CD14-positive monocyte (primary cell): ENCODE measurements around the gene F8A1. TPM values are rescaled to one million over a fixed set of nuclear protein-coding genes. Genes with fewer than 3 reads are reported as not detected.
"Not testable (repeated sequence)": the region's sequence is repeated elsewhere in the genome, so short reads cannot be mapped to it uniquely, and the experiment has no call there.

Experiments
- DNase-seq, 3 donors: peaks; one replicate each; pipeline ENCODE4 v3.0.0-alpha.2; 2011 to 2022
- H2AFZ ChIP-seq: 2 replicates; pipeline ENCODE4 v1.6.0; 2012; ENCODE audit warnings: mild to moderate bottlenecking, low read depth, low read length, inconsistent platforms; ENCODE audit not compliant: insufficient read depth, poor library complexity, severe bottlenecking
- H3K27ac ChIP-seq, 2 donors: 1 replicate in 1 of 2; 2 replicates in 1 of 2; pipeline ENCODE4 v1.5.1; 2012 to 2013; ENCODE audit warnings: low read length in 2 of 2, control low read depth in 1 of 2, inconsistent platforms in 1 of 2, low read depth in 1 of 2, mild to moderate bottlenecking in 1 of 2
- H3K27me3 ChIP-seq, 2 donors: one replicate each; pipeline versions ENCODE4 v1.6.0 to v1.6.1; 2011 to 2013; ENCODE audit warnings: low read length in 2 of 2; ENCODE audit not compliant: control insufficient read depth in 2 of 2, insufficient read depth in 2 of 2
- H3K36me3 ChIP-seq, 2 donors: replicated peaks in 1 of 2; 1 replicate in 1 of 2; 2 replicates in 1 of 2; pipeline versions ENCODE4 v1.5.1 to v1.6.1; 2012 to 2013; ENCODE audit warnings: low read length in 2 of 2, control low read depth in 1 of 2, inconsistent platforms in 1 of 2, mild to moderate bottlenecking in 1 of 2; ENCODE audit not compliant: insufficient read depth in 2 of 2, control insufficient read depth in 1 of 2
- H3K4me1 ChIP-seq, 2 donors: 1 replicate in 1 of 2; 2 replicates in 1 of 2; pipeline versions ENCODE4 v1.5.1 to v1.6.1; 2012 to 2013; ENCODE audit warnings: low read length in 2 of 2, control low read depth in 1 of 2, inconsistent platforms in 1 of 2, mild to moderate bottlenecking in 1 of 2, moderate library complexity in 1 of 2; ENCODE audit not compliant: insufficient read depth in 2 of 2, control insufficient read depth in 1 of 2
- H3K4me2 ChIP-seq: replicated peaks from 2 replicates; pipeline ENCODE3; 2012; ENCODE audit warnings: low read length, moderate library complexity, mild to moderate bottlenecking; ENCODE audit not compliant: poor library complexity, severe bottlenecking; ENCODE audit errors: extremely low read depth
- H3K4me3 ChIP-seq, 3 experiments: fragments of 200-600 bp in 1 of 3; sonication (generic) in 1 of 3; replicated peaks in 1 of 3; 1 replicate in 2 of 3; 2 replicates in 1 of 3; pipeline ENCODE4 v1.5.1; 2011 to 2013; ENCODE audit warnings: low read length in 3 of 3, mild to moderate bottlenecking in 3 of 3, control low read depth in 2 of 3, low read depth in 2 of 3, inconsistent platforms in 1 of 3, moderate library complexity in 1 of 3
- H3K79me2 ChIP-seq: 2 replicates; pipeline ENCODE4 v1.6.0; 2012; ENCODE audit warnings: mild to moderate bottlenecking, control low read depth, inconsistent platforms, low read length, moderate library complexity; ENCODE audit not compliant: insufficient read depth
- H3K9ac ChIP-seq: 2 replicates; pipeline ENCODE4 v1.6.0; 2017; ENCODE audit warnings: low read length, mild to moderate bottlenecking; ENCODE audit not compliant: insufficient read depth, poor library complexity, severe bottlenecking
- H3K9me3 ChIP-seq, 2 donors: replicated peaks in 1 of 2; 1 replicate in 1 of 2; 2 replicates in 1 of 2; pipeline versions ENCODE4 v1.5.1 to v1.6.1; 2012 to 2013; ENCODE audit warnings: low read length in 2 of 2, control low read depth in 1 of 2; ENCODE audit not compliant: control insufficient read depth in 1 of 2, insufficient read depth in 1 of 2
- H4K20me1 ChIP-seq: 2 replicates; pipeline ENCODE4 v1.6.0; 2012; ENCODE audit warnings: mild to moderate bottlenecking, low read length, control low read depth, moderate library complexity; ENCODE audit not compliant: insufficient read depth
- H3K27ac Mint-ChIP-seq, 7 donors: one replicate each; pipeline ENCODE4 v1.8.0; 2020; ENCODE audit warnings: mild to moderate bottlenecking in 7 of 7, mixed read lengths in 7 of 7, moderate library complexity in 6 of 7, inconsistent platforms in 2 of 7
- H3K27me3 Mint-ChIP-seq, 3 donors: one replicate each; pipeline ENCODE4 v1.8.0; 2021 to 2022; ENCODE audit warnings: low read depth in 3 of 3, mild to moderate bottlenecking in 3 of 3, mixed read lengths in 3 of 3, moderate library complexity in 3 of 3, inconsistent platforms in 1 of 3
- H3K36me3 Mint-ChIP-seq, 2 donors: one replicate each; pipeline ENCODE4 v1.8.0; 2020; ENCODE audit warnings: mixed read lengths in 2 of 2, inconsistent platforms in 1 of 2, mild to moderate bottlenecking in 1 of 2
- H3K4me1 Mint-ChIP-seq: one replicate; pipeline ENCODE4 v1.8.0; 2020; ENCODE audit warnings: mild to moderate bottlenecking, mixed read lengths
- H3K4me3 Mint-ChIP-seq, 2 donors: one replicate each; pipeline ENCODE4 v1.8.0; 2020; ENCODE audit warnings: mild to moderate bottlenecking in 2 of 2, mixed read lengths in 2 of 2, moderate library complexity in 1 of 2
- H3K9me3 Mint-ChIP-seq, 7 donors: one replicate each; pipeline ENCODE4 v1.8.0; 2020 to 2022; ENCODE audit warnings: mixed read lengths in 7 of 7, mild to moderate bottlenecking in 6 of 7, moderate library complexity in 6 of 7, inconsistent platforms in 2 of 7
- WGBS: methylation state at CpG from one replicate; pipeline ENCODE4 v1.1.5; 2013; ENCODE audit warnings: missing lambda C conversion rate; ENCODE audit not compliant: insufficient coverage; 5-methylcytosine and 5-hydroxymethylcytosine counted together
- intact Hi-C, 2 donors: fragments of 100-400 bp; cut with micrococcal nuclease; formaldehyde crosslinking; loops; one replicate each; pipeline versions ENCODE4 v1.15.0 to v1.15.1; 2023
- polyA plus RNA-seq, 3 donors: library from polyadenylated mRNA; depleted of rRNA in 1 of 3; unstranded in 2 of 3; stranded (reverse) in 1 of 3; fragments of 300-500 nt in 2 of 3; fragments of >200 nt in 1 of 3; fragmentation: Illumina TruSeq in 2 of 3; gene quantifications; 1 replicate in 2 of 3; 2 replicates in 1 of 3; pipeline ENCODE4 v1.2.3, GENCODE V29; 2012 to 2021
- TF ChIP-seq, protein P1 (sequence below): fragments of 200-600 bp; IDR thresholded peaks from one replicate; pipeline ENCODE4 v1.8.0; 2022; ENCODE audit warnings: antibody characterized with exemption, mild to moderate bottlenecking

The F8A1 gene
- polyA plus RNA-seq, 3 donors: 6.7 to 15.3 (median 8.1) TPM

DNA sequence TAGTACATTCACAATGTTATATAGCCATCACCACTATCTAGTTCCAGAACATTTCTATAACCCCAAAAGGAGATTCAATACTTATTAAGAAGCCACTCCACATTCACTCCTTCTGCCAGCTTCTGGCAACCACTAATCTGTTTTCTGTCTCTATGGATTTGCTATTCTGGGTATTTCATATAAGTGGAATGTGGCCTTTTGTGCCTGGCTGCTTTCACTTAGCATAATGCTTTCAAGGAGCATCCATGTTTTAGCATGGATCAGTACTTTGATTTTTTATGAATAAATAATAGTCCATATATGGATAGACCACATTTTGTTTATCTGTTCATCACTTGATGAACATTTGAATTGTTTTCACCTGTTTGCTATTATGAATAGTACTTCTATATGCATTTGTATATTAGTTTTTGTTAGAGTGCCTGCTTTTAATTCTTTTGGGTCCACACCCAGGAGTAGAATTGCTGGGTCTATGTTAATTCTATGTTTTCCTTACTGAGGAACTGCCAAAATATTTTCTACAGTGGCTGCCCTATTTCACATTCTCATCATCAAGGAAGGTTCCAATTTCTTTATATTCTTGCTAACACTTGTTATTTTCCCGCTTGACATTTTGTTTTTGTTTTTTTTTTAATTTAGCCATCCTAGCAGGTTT lies 35.1 kb upstream of the F8A1 start:
- intact Hi-C loops: no loop called here
- no peak overlapping the region for H3K4me3 ChIP-seq
- TF ChIP-seq, protein P1, sequence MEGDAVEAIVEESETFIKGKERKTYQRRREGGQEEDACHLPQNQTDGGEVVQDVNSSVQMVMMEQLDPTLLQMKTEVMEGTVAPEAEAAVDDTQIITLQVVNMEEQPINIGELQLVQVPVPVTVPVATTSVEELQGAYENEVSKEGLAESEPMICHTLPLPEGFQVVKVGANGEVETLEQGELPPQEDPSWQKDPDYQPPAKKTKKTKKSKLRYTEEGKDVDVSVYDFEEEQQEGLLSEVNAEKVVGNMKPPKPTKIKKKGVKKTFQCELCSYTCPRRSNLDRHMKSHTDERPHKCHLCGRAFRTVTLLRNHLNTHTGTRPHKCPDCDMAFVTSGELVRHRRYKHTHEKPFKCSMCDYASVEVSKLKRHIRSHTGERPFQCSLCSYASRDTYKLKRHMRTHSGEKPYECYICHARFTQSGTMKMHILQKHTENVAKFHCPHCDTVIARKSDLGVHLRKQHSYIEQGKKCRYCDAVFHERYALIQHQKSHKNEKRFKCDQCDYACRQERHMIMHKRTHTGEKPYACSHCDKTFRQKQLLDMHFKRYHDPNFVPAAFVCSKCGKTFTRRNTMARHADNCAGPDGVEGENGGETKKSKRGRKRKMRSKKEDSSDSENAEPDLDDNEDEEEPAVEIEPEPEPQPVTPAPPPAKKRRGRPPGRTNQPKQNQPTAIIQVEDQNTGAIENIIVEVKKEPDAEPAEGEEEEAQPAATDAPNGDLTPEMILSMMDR: no peak
- WGBS: no CpG with 5 or more reads among the region's 1 CpG
- no peak overlapping the region for H3K4me3 Mint-ChIP-seq
- no peaks in the 10 kb centered on the region for H3K9me3 ChIP-seq
- H3K27me3 ChIP-seq: no peaks in the 10 kb centered on the region
- no peaks in the 10 kb centered on the region for H4K20me1 ChIP-seq
- H3K27ac ChIP-seq: no peak overlapping the region
- H3K36me3 Mint-ChIP-seq: peaks cover 0 to 2% of the 10 kb centered on the region in 2 donors
- no peaks in the 10 kb centered on the region for H3K4me1 Mint-ChIP-seq
- H3K4me1 ChIP-seq: no peaks in the 10 kb centered on the region
- H3K9me3 Mint-ChIP-seq: peaks cover 0 to 23% (median 11%) of the 10 kb centered on the region in 7 donors
- no peak overlapping the region for H2AFZ ChIP-seq
- H3K79me2 ChIP-seq: no peaks in the 10 kb centered on the region
- DNase-seq: no peak
- H3K27me3 Mint-ChIP-seq: peaks cover 0 to 2% (median under 1%) of the 10 kb centered on the region in 3 donors
- H3K9ac ChIP-seq: no peak overlapping the region
- H3K36me3 ChIP-seq: no peaks in the 10 kb centered on the region
- H3K4me2 ChIP-seq: no peak overlapping the region
- H3K27ac Mint-ChIP-seq: no peak overlapping the region

DNA sequence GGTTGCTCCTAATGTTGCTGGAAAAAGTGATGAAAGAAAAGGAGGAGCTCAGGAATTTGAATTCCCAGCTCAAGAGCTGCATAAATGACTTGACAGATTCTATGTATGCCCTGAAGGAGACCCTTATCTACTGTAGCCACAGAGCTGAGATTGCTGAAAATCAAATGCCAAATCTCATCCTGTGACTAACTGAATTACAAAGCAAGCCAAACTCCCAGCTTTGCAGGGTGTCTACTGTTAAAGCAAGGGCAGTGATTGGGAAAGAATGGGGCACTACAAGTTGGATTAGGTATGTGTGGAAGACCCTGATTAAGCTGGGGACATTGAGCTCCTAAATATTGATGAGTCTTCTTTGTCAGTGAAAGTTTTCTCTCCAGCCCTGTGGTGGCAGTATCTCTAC lies 30.9 kb upstream of the F8A1 start:
- H2AFZ ChIP-seq: no peak overlapping the region
- TF ChIP-seq, protein P1: no peak
- no peaks in the 10 kb centered on the region for H3K4me1 ChIP-seq
- no peak overlapping the region for H3K27ac ChIP-seq
- Mint-ChIP-seq H3K4me1 (no peaks in the 10 kb centered on the region), H3K36me3 (peaks cover 0 to 6% of the 10 kb centered on the region in 2 donors), H3K4me3 (no peak overlapping the region), H3K9me3 (peaks cover 0 to 12% (median 0%) of the 10 kb centered on the region in 7 donors), H3K27ac (no peak overlapping the region), H3K27me3 (peaks cover 0 to 2% (median 1%) of the 10 kb centered on the region in 3 donors)
- H3K4me3 ChIP-seq: no peak overlapping the region
- H3K4me2 ChIP-seq: no peak overlapping the region
- H3K9me3 ChIP-seq: no peaks in the 10 kb centered on the region
- no peak overlapping the region for H3K9ac ChIP-seq
- DNase-seq: no peak
- intact Hi-C loops: no loop called here
- no peaks in the 10 kb centered on the region for H3K27me3 ChIP-seq
- no peaks in the 10 kb centered on the region for H3K79me2 ChIP-seq
- no peaks in the 10 kb centered on the region for H4K20me1 ChIP-seq
- H3K36me3 ChIP-seq: no peaks in the 10 kb centered on the region

DNA sequence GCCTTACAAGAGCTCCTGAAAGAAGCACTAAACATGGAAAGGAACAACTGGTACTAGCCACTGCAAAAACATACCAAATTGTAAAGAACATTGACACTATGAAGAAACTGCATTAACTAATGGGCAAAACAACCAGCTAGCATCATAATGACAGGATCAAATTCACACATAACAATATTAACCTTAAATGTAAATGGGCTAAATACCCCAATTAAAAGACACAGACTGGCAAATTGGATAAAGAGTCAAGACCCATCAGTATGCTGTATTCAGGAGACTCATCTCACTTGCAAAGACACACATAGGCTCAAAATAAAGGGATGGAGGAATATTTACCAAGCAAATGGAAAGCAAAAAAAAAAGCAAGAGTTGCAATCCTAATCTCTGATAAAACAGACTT lies 17.6 kb upstream of the F8A1 start:
- H3K27me3 Mint-ChIP-seq, intact Hi-C loops, DNase-seq, H3K4me3 ChIP-seq, H3K27ac ChIP-seq, H3K27ac Mint-ChIP-seq, H3K79me2 ChIP-seq, H3K4me2 ChIP-seq, H3K4me1 ChIP-seq, H3K36me3 ChIP-seq, H2AFZ ChIP-seq, H4K20me1 ChIP-seq, H3K4me3 Mint-ChIP-seq, H3K9ac ChIP-seq, H3K4me1 Mint-ChIP-seq, H3K27me3 ChIP-seq, H3K36me3 Mint-ChIP-seq: not testable (repeated sequence)
- H3K9me3 Mint-ChIP-seq: peaks cover 21 to 38% (median 24%) of the 10 kb centered on the region in 7 donors
- H3K9me3 ChIP-seq: peaks cover 8 to 11% of the 10 kb centered on the region in 2 donors
